ENCODE results near the gene BCAP29.

DNA sequence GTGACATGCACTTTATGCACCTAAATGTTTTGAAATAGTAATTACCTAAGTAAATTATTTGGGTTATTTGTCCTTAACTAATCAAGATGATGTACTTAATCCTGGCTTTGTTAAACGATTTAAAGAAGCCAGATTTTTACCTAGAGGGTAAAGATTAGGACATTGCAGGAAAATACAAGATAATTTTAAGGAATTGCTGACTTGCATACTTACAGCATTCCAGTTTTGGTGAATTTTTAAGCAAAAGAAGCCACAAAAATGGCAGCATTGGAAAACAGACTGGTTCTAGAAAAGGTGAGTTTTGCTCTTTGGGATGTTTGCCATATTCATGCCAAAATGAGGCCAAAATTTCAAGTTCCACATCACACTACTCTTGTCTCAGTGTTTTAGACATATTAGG is 33.4 kb downstream of the BCAP29 start:
- TF ChIP-seq, protein P1, sequence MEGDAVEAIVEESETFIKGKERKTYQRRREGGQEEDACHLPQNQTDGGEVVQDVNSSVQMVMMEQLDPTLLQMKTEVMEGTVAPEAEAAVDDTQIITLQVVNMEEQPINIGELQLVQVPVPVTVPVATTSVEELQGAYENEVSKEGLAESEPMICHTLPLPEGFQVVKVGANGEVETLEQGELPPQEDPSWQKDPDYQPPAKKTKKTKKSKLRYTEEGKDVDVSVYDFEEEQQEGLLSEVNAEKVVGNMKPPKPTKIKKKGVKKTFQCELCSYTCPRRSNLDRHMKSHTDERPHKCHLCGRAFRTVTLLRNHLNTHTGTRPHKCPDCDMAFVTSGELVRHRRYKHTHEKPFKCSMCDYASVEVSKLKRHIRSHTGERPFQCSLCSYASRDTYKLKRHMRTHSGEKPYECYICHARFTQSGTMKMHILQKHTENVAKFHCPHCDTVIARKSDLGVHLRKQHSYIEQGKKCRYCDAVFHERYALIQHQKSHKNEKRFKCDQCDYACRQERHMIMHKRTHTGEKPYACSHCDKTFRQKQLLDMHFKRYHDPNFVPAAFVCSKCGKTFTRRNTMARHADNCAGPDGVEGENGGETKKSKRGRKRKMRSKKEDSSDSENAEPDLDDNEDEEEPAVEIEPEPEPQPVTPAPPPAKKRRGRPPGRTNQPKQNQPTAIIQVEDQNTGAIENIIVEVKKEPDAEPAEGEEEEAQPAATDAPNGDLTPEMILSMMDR (IDR thresholded peaks at IDR 0.05; ENCODE audit: low read depth, low read length) = no peak
- no peak for TF ChIP-seq POLR2A (IDR thresholded peaks at IDR 0.05; ENCODE audit: extremely low read depth, insufficient read length)
- no peak for TF ChIP-seq MAX (IDR thresholded peaks at IDR 0.05; ENCODE audit: low read depth, low read length)
